IMR-90 (cell line): ENCODE data around the gene RSAD1. TPM values are rescaled to one million over a fixed set of nuclear protein-coding genes. Genes with fewer than 3 reads are reported as not detected.

Experiments used
- ATAC-seq: fragments of 200-7000 bp; cut with Tn5 transposase; 2 replicates; pipeline ENCODE4 v1.9.1; 2020; ENCODE audit warnings: low read depth, mild to moderate bottlenecking, moderate library complexity
- BruUV-seq: library from RNA; stranded (reverse); fragments of 400-500 nt; replicated peaks from 2 replicates; lab custom pipeline; 2021; lab: Mats Ljungman, UMichigan
- CTCF ChIA-PET: fragments of 300-600 bp; formaldehyde crosslinking; extraction: SDS; loops from one replicate; lab custom pipeline; 2021; ENCODE audit warnings: antibody characterized with exemption; lab: Yijun Ruan, JAX
- POLR2A ChIA-PET: fragments of 300-600 bp; sonication (Branson Sonifier 250); formaldehyde crosslinking; loops from one replicate; lab custom pipeline; 2022; ENCODE audit warnings: antibody characterized with exemption; ENCODE audit not compliant: unreplicated experiment; lab: Charles Lee
- DNase-seq: peaks from one replicate; pipeline ENCODE4 v3.0.0; 2013
- H2AFZ ChIP-seq: replicated peaks from 2 replicates; pipeline ENCODE3; 2013; ENCODE audit warnings: low read length, mild to moderate bottlenecking; ENCODE audit not compliant: poor library complexity
- H2AK5ac ChIP-seq: 2 replicates; pipeline ENCODE4 v1.6.1; 2013; ENCODE audit warnings: low read depth, low read length, inconsistent platforms
- H2AK9ac ChIP-seq: replicated peaks from 2 replicates; pipeline ENCODE3; 2013; ENCODE audit warnings: mild to moderate bottlenecking, low read depth, low read length, moderate library complexity; ENCODE audit not compliant: poor library complexity
- H2BK120ac ChIP-seq: 2 replicates; pipeline ENCODE4 v1.6.1; 2013; ENCODE audit warnings: low read depth, low read length, inconsistent platforms
- H2BK15ac ChIP-seq: 3 replicates; pipeline ENCODE4 v1.6.1; 2013; ENCODE audit warnings: low read depth, low read length, inconsistent platforms
- H2BK20ac ChIP-seq: 2 replicates; pipeline ENCODE4 v1.6.1; 2013; ENCODE audit warnings: low read depth, mild to moderate bottlenecking, inconsistent platforms, low read length, moderate library complexity
- H2BK5ac ChIP-seq: 2 replicates; pipeline ENCODE4 v1.6.1; 2013; ENCODE audit warnings: mild to moderate bottlenecking, low read depth, low read length, inconsistent platforms; ENCODE audit not compliant: poor library complexity, severe bottlenecking
- H3K14ac ChIP-seq: replicated peaks from 2 replicates; pipeline ENCODE4 v1.6.1; 2013; ENCODE audit warnings: low read depth, low read length, inconsistent platforms
- H3K18ac ChIP-seq: 2 replicates; pipeline ENCODE4 v1.6.1; 2013; ENCODE audit warnings: low read depth, low read length, control low read depth
- H3K23ac ChIP-seq: 2 replicates; pipeline ENCODE4 v1.6.1; 2013; ENCODE audit warnings: low read depth, low read length, inconsistent platforms
- H3K27ac ChIP-seq: 2 replicates; pipeline ENCODE4 v1.5.1; 2013; ENCODE audit warnings: mild to moderate bottlenecking, control low read depth, low read length; ENCODE audit not compliant: insufficient read depth
- H3K27me3 ChIP-seq: 2 replicates; pipeline ENCODE4 v1.6.1; 2013; ENCODE audit warnings: low read length; ENCODE audit not compliant: control insufficient read depth, insufficient read depth
- H3K36me3 ChIP-seq: 2 replicates; pipeline ENCODE4 v1.6.1; 2013; ENCODE audit warnings: low read length, mixed read lengths; ENCODE audit not compliant: control insufficient read depth, insufficient read depth
- H3K4ac ChIP-seq: 2 replicates; pipeline ENCODE4 v1.6.1; 2013; ENCODE audit warnings: low read depth, low read length, inconsistent platforms
- H3K4me1 ChIP-seq: 2 replicates; pipeline ENCODE4 v1.6.1; 2013; ENCODE audit warnings: low read length, mixed read lengths; ENCODE audit not compliant: control insufficient read depth, insufficient read depth
- H3K4me2 ChIP-seq: 2 replicates; pipeline ENCODE4 v1.6.1; 2013; ENCODE audit warnings: low read depth, mild to moderate bottlenecking, control low read depth, low read length, moderate library complexity
- H3K4me3 ChIP-seq: 2 replicates; pipeline ENCODE4 v1.5.1; 2013; ENCODE audit warnings: low read depth, mild to moderate bottlenecking, control low read depth, low read length, moderate library complexity; ENCODE audit not compliant: insufficient read depth
- H3K56ac ChIP-seq: 2 replicates; pipeline ENCODE4 v1.6.1; 2013; ENCODE audit warnings: low read length, inconsistent platforms; ENCODE audit not compliant: insufficient read depth; ENCODE audit errors: extremely low read depth
- H3K79me1 ChIP-seq, 2 experiments: 2 replicates each; pipeline ENCODE4 v1.6.1; 2013; ENCODE audit warnings: low read length in 2 of 2, inconsistent platforms in 1 of 2, low read depth in 1 of 2
- H3K9ac ChIP-seq: 2 replicates; pipeline ENCODE4 v1.6.1; 2013; ENCODE audit warnings: low read depth, low read length, control low read depth
- H3K9me1 ChIP-seq: 2 replicates; pipeline ENCODE4 v1.6.1; 2013; ENCODE audit warnings: low read length, inconsistent platforms; ENCODE audit not compliant: insufficient read depth
- H3K9me3 ChIP-seq: 2 replicates; pipeline ENCODE4 v1.6.1; 2013; ENCODE audit warnings: low read length; ENCODE audit not compliant: control insufficient read depth, insufficient read depth
- H4K20me1 ChIP-seq: 2 replicates; pipeline ENCODE4 v1.6.1; 2013; ENCODE audit warnings: low read length, inconsistent platforms; ENCODE audit not compliant: insufficient read depth
- H4K5ac ChIP-seq: 2 replicates; pipeline ENCODE4 v1.6.1; 2013; ENCODE audit warnings: mild to moderate bottlenecking, low read depth, low read length, control low read depth
- H4K8ac ChIP-seq, 2 experiments: 2 replicates each; pipeline ENCODE4 v1.6.1; 2013; ENCODE audit warnings: low read depth in 2 of 2, low read length in 2 of 2, control low read depth in 1 of 2, inconsistent platforms in 1 of 2
- H4K91ac ChIP-seq: 2 replicates; pipeline ENCODE4 v1.6.1; 2013; ENCODE audit warnings: low read depth, low read length, inconsistent platforms; ENCODE audit not compliant: insufficient read depth
- BHLHE40 ChIP-seq: fragments of 150-350 bp; IDR thresholded peaks from 2 replicates; pipeline ENCODE4 v1.6.1; 2016; ENCODE audit warnings: mild to moderate bottlenecking, low read depth, low read length
- FOS ChIP-seq: fragments of 150-350 bp; IDR thresholded peaks from 2 replicates; pipeline ENCODE4 v1.6.1; 2016; ENCODE audit warnings: low read depth, low read length
- MAFK ChIP-seq: IDR thresholded peaks from 2 replicates; pipeline ENCODE4 v1.6.1; 2012; ENCODE audit warnings: low read depth, low read length, improper control_type of control experiment
- MXI1 ChIP-seq: IDR thresholded peaks from 2 replicates; pipeline ENCODE4 v1.6.1; 2012; ENCODE audit warnings: low read depth, mild to moderate bottlenecking, low read length, moderate library complexity, borderline replicate concordance
- NFE2L2 ChIP-seq: fragments of 150-350 bp; IDR thresholded peaks from 2 replicates; pipeline ENCODE4 v1.6.1; 2016; ENCODE audit warnings: low read depth, mild to moderate bottlenecking, low read length
- POLR2A ChIP-seq: IDR thresholded peaks from 2 replicates; pipeline ENCODE4 v1.6.1; 2012; ENCODE audit warnings: mild to moderate bottlenecking, low read depth, low read length
- RAD21 ChIP-seq: IDR thresholded peaks from 2 replicates; pipeline ENCODE4 v1.6.1; 2012; ENCODE audit warnings: low read length, improper control_type of control experiment
- RCOR1 ChIP-seq: IDR thresholded peaks from 2 replicates; pipeline ENCODE4 v1.6.1; 2012; ENCODE audit warnings: mild to moderate bottlenecking, low read length, improper control_type of control experiment; ENCODE audit not compliant: insufficient replicate concordance
- SMC3 ChIP-seq: fragments of 150-350 bp; IDR thresholded peaks from 2 replicates; pipeline ENCODE4 v1.6.1; 2016; ENCODE audit warnings: low read depth, mild to moderate bottlenecking, antibody characterized with exemption, low read length, moderate library complexity
- WGBS, 2 experiments: methylation state at CpG; one replicate each; pipeline versions ENCODE4 v1.1.5 to v1.1.7; 2013; ENCODE audit warnings: missing lambda C conversion rate in 2 of 2; ENCODE audit not compliant: insufficient read length in 1 of 2; ENCODE audit errors: extremely low coverage in 2 of 2; 5-methylcytosine and 5-hydroxymethylcytosine counted together
- dilution Hi-C: fragments of 300-500 bp; cut with HindIII; formaldehyde crosslinking; loops from one replicate; pipeline ENCODE4 v1.14.3; 2018; ENCODE audit warnings: low sequenced_read_pairs; ENCODE audit not compliant: unreplicated experiment
- in situ Hi-C: fragments of 300-500 bp; cut with MboI; formaldehyde crosslinking; loops from 3 replicates; pipeline ENCODE4 v1.14.3; 2019; ENCODE audit warnings: low sequenced_read_pairs, inconsistent platforms, mixed read lengths
- intact Hi-C: fragments of 100-400 bp; cut with micrococcal nuclease; formaldehyde crosslinking; loops from 2 replicates; pipeline ENCODE4 v1.10.0; 2022
- polyA plus RNA-seq, 3 experiments: library from polyadenylated mRNA; depleted of rRNA; stranded (reverse); fragments of >200 nt; gene quantifications; 2 replicates each; pipeline ENCODE4 v1.2.3, GENCODE V29; 2012; ENCODE audit warnings: low replicate concordance in 1 of 3
- total RNA-seq: library from RNA; depleted of rRNA; stranded (reverse); fragments of >200 nt; gene quantifications from 2 replicates; pipeline ENCODE4 v1.2.3, GENCODE V29; 2012
- TF ChIP-seq, protein P1 (sequence below): fragments of 150-350 bp; IDR thresholded peaks from 2 replicates; pipeline ENCODE4 v1.6.1; 2016; ENCODE audit warnings: low read depth, mild to moderate bottlenecking, low read length, moderate library complexity, borderline replicate concordance

RSAD1 gene
- total and polyA plus RNA-seq, 2 of the 4 experiments (the other 2 are of a cell fraction): 10.8 to 19.2 TPM

DNA sequence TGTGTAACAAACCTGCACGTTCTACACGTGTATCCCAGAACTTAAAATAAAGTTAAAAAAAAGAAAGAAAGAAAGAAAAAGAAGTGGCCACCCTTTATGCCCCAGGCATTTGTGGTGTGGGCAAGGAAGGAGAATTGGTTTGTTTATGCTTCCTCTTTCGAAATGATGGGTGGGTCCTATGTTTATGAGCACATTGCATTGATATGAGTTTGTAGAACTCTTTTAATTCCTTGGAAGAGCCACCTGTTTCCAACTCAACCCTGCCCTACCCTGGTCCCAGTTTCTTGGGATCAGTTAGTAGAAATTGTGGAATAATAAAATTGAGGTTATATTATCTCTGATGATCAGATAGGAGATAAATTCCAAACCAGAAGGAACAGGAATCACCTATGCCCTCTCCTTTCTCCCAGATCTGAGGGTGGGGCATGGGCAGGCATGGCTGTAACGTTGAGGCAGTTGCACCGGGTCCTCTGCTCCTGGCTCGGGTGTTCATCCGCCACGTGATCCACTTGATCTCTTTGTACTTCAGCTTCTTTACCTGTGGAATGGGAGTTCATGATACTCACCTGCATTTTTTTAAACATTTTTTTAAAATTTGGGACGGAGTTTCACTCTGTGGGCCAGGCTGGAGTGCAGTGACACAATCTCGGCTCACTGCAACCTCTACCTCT, 25.9 kb upstream of the RSAD1 start:
- ATAC-seq (peak; percentile 35), DNase-seq (peak; percentile 19)
- Histone ChIP-seq H3K4me3 (no peak overlapping the region), H2BK5ac (no peak overlapping the region), H4K20me1 (no peaks in the 10 kb centered on the region), H4K5ac (no peak overlapping the region), H4K91ac (no peak overlapping the region), H2AK9ac (no peak overlapping the region), H2BK15ac (no peak overlapping the region), H3K9me1 (no peaks in the 10 kb centered on the region), H3K9me3 (no peaks in the 10 kb centered on the region), H3K14ac (no peak overlapping the region), H3K23ac (no peak overlapping the region), H3K9ac (no peak overlapping the region), H3K56ac (no peak overlapping the region), H3K27me3 (no peaks in the 10 kb centered on the region), H2AK5ac (no peak overlapping the region), H4K8ac (no peak overlapping the region), H3K18ac (no peak overlapping the region), H3K4ac (no peak overlapping the region), H3K4me2 (no peak overlapping the region), H2AFZ (no peak overlapping the region), H2BK20ac (no peak overlapping the region), H2BK120ac (no peak overlapping the region), H3K79me1 (peaks cover 0 to 9% of the 10 kb centered on the region in 2 experiments; a peak in 2 of 4 replicates), H3K4me1 (no peaks in the 10 kb centered on the region), H3K27ac (no peak overlapping the region), H3K36me3 (peaks cover 2% of the 10 kb centered on the region; the same call in 1 of the 2 replicates)
- no TSS peak for BruUV-seq
- no CpG with 5 or more reads among the region's 10 CpGs for WGBS, 2 experiments
- POLR2A ChIA-PET: no interaction called here
- TF ChIP-seq MAFK (no peak), MXI1 (no peak), POLR2A (no peak), SMC3 (no peak), FOS (no peak), RCOR1 (no peak), RAD21 (no peak), NFE2L2 (no peak), BHLHE40 (no peak)
- TF ChIP-seq, protein P1, sequence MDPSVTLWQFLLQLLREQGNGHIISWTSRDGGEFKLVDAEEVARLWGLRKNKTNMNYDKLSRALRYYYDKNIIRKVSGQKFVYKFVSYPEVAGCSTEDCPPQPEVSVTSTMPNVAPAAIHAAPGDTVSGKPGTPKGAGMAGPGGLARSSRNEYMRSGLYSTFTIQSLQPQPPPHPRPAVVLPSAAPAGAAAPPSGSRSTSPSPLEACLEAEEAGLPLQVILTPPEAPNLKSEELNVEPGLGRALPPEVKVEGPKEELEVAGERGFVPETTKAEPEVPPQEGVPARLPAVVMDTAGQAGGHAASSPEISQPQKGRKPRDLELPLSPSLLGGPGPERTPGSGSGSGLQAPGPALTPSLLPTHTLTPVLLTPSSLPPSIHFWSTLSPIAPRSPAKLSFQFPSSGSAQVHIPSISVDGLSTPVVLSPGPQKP: no peak
- CTCF ChIA-PET: no interaction called here
- intact Hi-C loops (no loop called here), in situ Hi-C loops (no loop called here), dilution Hi-C loops (no loop called here)
